Lower lobe of right lung (tissue), 2 donors: ENCODE measurements around the gene NCR2. TPM values are rescaled to one million over a fixed set of nuclear protein-coding genes. Genes with fewer than 3 reads are reported as not detected.

Experiments
- ATAC-seq, 2 donors: fragments of 200-7000 bp; cut with Tn5 transposase; one replicate each; pipeline ENCODE4 v1.9.1; 2020 to 2022; ENCODE audit warnings: mild to moderate bottlenecking in 2 of 2, moderate library complexity in 2 of 2
- DNase-seq: peaks from one replicate; pipeline ENCODE4 v3.0.0-alpha.2; 2020
- H3K27ac ChIP-seq: fragments of 200-600 bp; one replicate; pipeline ENCODE4 v1.8.0; 2022
- H3K27me3 ChIP-seq: fragments of 200-600 bp; one replicate; pipeline ENCODE4 v1.8.0; 2022; ENCODE audit warnings: low read depth
- H3K36me3 ChIP-seq: fragments of 200-600 bp; one replicate; pipeline ENCODE4 v1.8.0; 2022; ENCODE audit warnings: mild to moderate bottlenecking
- H3K4me1 ChIP-seq: fragments of 200-600 bp; one replicate; pipeline ENCODE4 v1.8.0; 2022
- H3K4me3 ChIP-seq: fragments of 200-600 bp; one replicate; pipeline ENCODE4 v1.8.0; 2022; ENCODE audit warnings: mild to moderate bottlenecking
- H3K9me3 ChIP-seq: fragments of 200-600 bp; one replicate; pipeline ENCODE4 v1.8.0; 2022
- CTCF ChIP-seq: fragments of 200-600 bp; IDR thresholded peaks from one replicate; pipeline ENCODE4 v1.8.0; 2022; ENCODE audit warnings: antibody characterized with exemption, mild to moderate bottlenecking
- intact Hi-C: fragments of 100-400 bp; cut with DNase I; formaldehyde crosslinking; loops from one replicate; pipeline ENCODE4 v1.11.0; 2022
- total RNA-seq: library from RNA; stranded (reverse); fragmentation: NEBNext Ultra II Directional; extraction: Animal tissue kit (Norgen Biotek cat#: 25700); gene quantifications from one replicate; pipeline ENCODE4 v1.2.1, GENCODE V29; 2021
- donor health status: DM: no; HTN: yes; CAD: no; lungs with severe emphysema.

The NCR2 gene
- total RNA-seq, 1 donor from 2014 or later, result not detected

GRCh38 chr6:41370488-41371111, 35.2 kb downstream of the NCR2 start:
- Histone ChIP-seq H3K27me3 (peaks cover 84% of the 10 kb centered on the region), H3K4me3 (no peak overlapping the region), H3K4me1 (peaks cover 38% of the 10 kb centered on the region), H3K9me3 (no peaks in the 10 kb centered on the region), H3K36me3 (no peaks in the 10 kb centered on the region), H3K27ac (no peak overlapping the region)
- no peak for ATAC-seq
- no peak for TF ChIP-seq CTCF
- DNase-seq, result no peak
- intact Hi-C loops, result no loop called here

GRCh38 chr6:41371461-41371991, 36.1 kb downstream of the NCR2 start:
- Histone ChIP-seq H3K4me1 (peaks cover 38% of the 10 kb centered on the region), H3K9me3 (no peaks in the 10 kb centered on the region), H3K36me3 (no peaks in the 10 kb centered on the region), H3K27ac (no peak overlapping the region), H3K4me3 (peak overlapping the region; percentile 38), H3K27me3 (peaks cover 93% of the 10 kb centered on the region)
- peak; percentile 17 for TF ChIP-seq CTCF
- ATAC-seq (peak; percentile 54 to 66), DNase-seq (no peak)
- intact Hi-C loops, result no loop called here

- no peak for DNase-seq
- Histone ChIP-seq H3K4me3 (peak overlapping the region; percentile 38), H3K27ac (no peak overlapping the region), H3K4me1 (peaks cover 38% of the 10 kb centered on the region), H3K27me3 (peaks cover 98% of the 10 kb centered on the region), H3K9me3 (no peaks in the 10 kb centered on the region), H3K36me3 (no peaks in the 10 kb centered on the region)
- peak; percentile 40 to 48 for ATAC-seq
- no peak for TF ChIP-seq CTCF
- intact Hi-C loops, result no loop called here
Measured at GRCh38 chr6:41371992-41372831, 36.8 kb downstream of the NCR2 start.

DNA sequence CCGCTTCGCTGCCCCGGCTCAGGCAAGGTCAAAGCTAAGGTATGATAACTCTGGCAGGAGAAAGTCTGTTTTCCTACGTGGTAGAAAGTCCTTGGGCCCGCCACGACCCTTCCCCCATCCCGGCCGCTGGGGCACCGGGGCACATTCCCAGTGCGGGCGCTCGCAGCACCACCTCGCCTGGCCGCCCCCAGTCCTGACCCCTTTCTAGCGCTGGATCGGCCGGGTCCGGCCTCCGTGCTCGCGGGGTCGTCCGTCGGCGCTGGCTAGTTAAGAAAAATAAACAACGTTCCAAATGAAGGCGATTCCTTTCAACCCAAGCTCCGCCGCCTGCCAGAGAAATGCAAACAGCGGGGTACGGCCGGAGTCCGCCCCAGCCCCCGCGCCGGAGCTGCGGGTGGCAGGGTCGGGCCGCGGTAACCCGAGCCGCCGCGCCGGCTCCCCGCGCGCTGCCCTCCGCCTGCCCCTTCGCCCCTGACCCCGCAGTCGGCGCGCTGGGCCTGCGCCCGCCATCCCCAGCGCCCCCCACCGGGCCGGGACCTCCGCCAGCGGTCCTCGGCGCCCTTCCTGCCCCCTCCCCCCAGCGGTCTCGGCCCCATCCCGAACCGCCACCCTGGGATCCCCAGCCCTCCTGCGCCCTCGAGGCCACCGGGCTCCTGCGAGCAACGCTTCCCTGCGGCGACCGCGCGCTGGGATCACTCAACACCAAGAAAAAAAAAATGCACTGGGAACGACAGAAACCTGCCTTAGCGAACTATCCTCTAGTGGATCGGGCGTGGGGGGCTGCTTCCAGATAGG, 37.6 kb downstream of the NCR2 start:
- no peak overlapping the region for H3K27ac ChIP-seq
- ATAC-seq (no peak), DNase-seq (no peak)
- TF ChIP-seq CTCF, result no peak
- H3K27me3 ChIP-seq, result peaks cover 94% of the 10 kb centered on the region
- intact Hi-C loops, result no loop called here
- H3K4me3 ChIP-seq, result peak overlapping the region; percentile 38
- no peaks in the 10 kb centered on the region for H3K9me3 ChIP-seq
- H3K36me3 ChIP-seq, result no peaks in the 10 kb centered on the region
- peaks cover 38% of the 10 kb centered on the region for H3K4me1 ChIP-seq

DNA sequence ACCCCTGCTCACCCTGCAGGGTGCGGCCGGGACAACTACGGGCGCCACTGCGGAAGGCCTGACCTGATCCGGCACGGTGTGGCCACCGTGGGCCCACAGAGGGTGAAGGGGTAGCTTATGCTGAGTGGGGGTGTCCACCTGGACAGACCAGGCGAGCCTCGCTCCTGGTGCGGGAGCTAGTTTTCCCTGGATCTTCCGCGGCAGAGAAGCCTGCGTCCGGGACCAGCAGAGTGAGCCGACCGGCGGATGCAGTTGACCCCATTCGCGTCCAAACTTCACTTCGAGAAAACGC, 38.2 kb downstream of the NCR2 start:
- H3K4me3 ChIP-seq, result no peak overlapping the region
- no peaks in the 10 kb centered on the region for H3K9me3 ChIP-seq
- no peak for TF ChIP-seq CTCF
- intact Hi-C loops, result no loop called here
- H3K27me3 ChIP-seq, result peaks cover 96% of the 10 kb centered on the region
- no peaks in the 10 kb centered on the region for H3K36me3 ChIP-seq
- no peak for DNase-seq
- ATAC-seq, result no peak
- H3K27ac ChIP-seq, result no peak overlapping the region
- peaks cover 38% of the 10 kb centered on the region for H3K4me1 ChIP-seq
